GM12891 (cell line): ENCODE data around the gene SLC19A2.

Source experiments
- POLR2A ChIP-seq: IDR thresholded peaks from 2 replicates; pipeline ENCODE4 v1.6.1; 2011; ENCODE audit warnings: low read depth, low read length, control low read depth
- TAF1 ChIP-seq: IDR thresholded peaks from 2 replicates; pipeline ENCODE4 v1.6.1; 2011; ENCODE audit warnings: low read depth, low read length, control low read depth

- TF ChIP-seq TAF1 (no peak), POLR2A (no peak)
Measured at GRCh38 chr1:169457443-169457842, 28.3 kb downstream of the SLC19A2 start.
